ENCODE results near the gene BSND. TPM values are rescaled to one million over a fixed set of nuclear protein-coding genes. Genes with fewer than 3 reads are reported as not detected.

Gene BSND
- polyA plus RNA-seq, 1 donor from 2014 or later = not detected

- no peaks in the 10 kb centered on the region for H4K20me1 ChIP-seq (ENCODE audit: insufficient read depth)
- H3K27me3 ChIP-seq (ENCODE audit: insufficient read depth, low read depth, low read length) = peaks cover 34% of the 10 kb centered on the region
- no peak overlapping the region for H2AFZ ChIP-seq (ENCODE audit: low read depth, low read length)
- TF ChIP-seq EZH2 (IDR thresholded peaks at IDR 0.05; ENCODE audit: borderline replicate concordance, insufficient read depth, low read length, poor library complexity, severe bottlenecking) (no peak), TAF1 (IDR thresholded peaks at IDR 0.05; ENCODE audit: low read depth) (no peak), EP300 (conservative IDR thresholded peaks at IDR 0.05; ENCODE audit: poor library complexity, severe bottlenecking) (no peak), REST (IDR thresholded peaks at IDR 0.05; ENCODE audit: borderline replicate concordance) (no peak), POLR2AphosphoS5 (IDR thresholded peaks at IDR 0.05) (no peak), RAD21 (conservative IDR thresholded peaks at IDR 0.05) (no peak), CTCF (IDR thresholded peaks at IDR 0.05; ENCODE audit: poor library complexity, severe bottlenecking) (no peak), MXI1 (conservative IDR thresholded peaks at IDR 0.05; ENCODE audit: poor library complexity, severe bottlenecking) (no peak), SMC3 (conservative IDR thresholded peaks at IDR 0.05; ENCODE audit: poor library complexity) (no peak)
- H3F3A ChIP-seq (ENCODE audit: insufficient read depth, low read length, poor library complexity, severe bottlenecking) = no peaks in the 10 kb centered on the region
- no peaks in the 10 kb centered on the region for H3K9me2 ChIP-seq (ENCODE audit: insufficient read depth, low read length)
- H3K4me2 ChIP-seq (ENCODE audit: low read length) = no peak overlapping the region
- H3K36me3 ChIP-seq (ENCODE audit: insufficient read depth, low read length) = no peaks in the 10 kb centered on the region
- no peak overlapping the region for H3K9ac ChIP-seq (ENCODE audit: low read length)
- H3K27ac ChIP-seq (ENCODE audit: low read length) = no peak overlapping the region
- H3K4me3 ChIP-seq (ENCODE audit: low read length) = no peak overlapping the region
- peaks cover 2% of the 10 kb centered on the region for H3K9me3 ChIP-seq (ENCODE audit: low read length)
- H3K79me2 ChIP-seq (replicated peaks; ENCODE audit: insufficient read depth, low read length) = no peaks in the 10 kb centered on the region
These were observed 4.3 kb upstream of the BSND start for GRCh38 chr1:54994355-54994990.

GRCh38 chr1:54995013-54995760 lies 3.5 kb upstream of the BSND start:
- H3K4me3 ChIP-seq (ENCODE audit: low read length) = no peak overlapping the region
- no peak overlapping the region for H2AFZ ChIP-seq (ENCODE audit: low read depth, low read length)
- TF ChIP-seq EZH2 (IDR thresholded peaks at IDR 0.05; ENCODE audit: borderline replicate concordance, insufficient read depth, low read length, poor library complexity, severe bottlenecking) (no peak), POLR2AphosphoS5 (IDR thresholded peaks at IDR 0.05) (no peak), CTCF (IDR thresholded peaks at IDR 0.05; ENCODE audit: poor library complexity, severe bottlenecking) (no peak)
- H4K20me1 ChIP-seq (ENCODE audit: insufficient read depth) = no peaks in the 10 kb centered on the region
- H3K4me2 ChIP-seq (ENCODE audit: low read length) = no peak overlapping the region
- H3K27me3 ChIP-seq (ENCODE audit: insufficient read depth, low read depth, low read length) = peaks cover 34% of the 10 kb centered on the region
- no peaks in the 10 kb centered on the region for H3K9me2 ChIP-seq (ENCODE audit: insufficient read depth, low read length)
- H3K36me3 ChIP-seq (ENCODE audit: insufficient read depth, low read length) = no peaks in the 10 kb centered on the region
- no peaks in the 10 kb centered on the region for H3F3A ChIP-seq (ENCODE audit: insufficient read depth, low read length, poor library complexity, severe bottlenecking)
- H3K79me2 ChIP-seq (replicated peaks; ENCODE audit: insufficient read depth, low read length) = no peaks in the 10 kb centered on the region
- H3K9ac ChIP-seq (ENCODE audit: low read length) = no peak overlapping the region
- H3K9me3 ChIP-seq (ENCODE audit: low read length) = peaks cover 2% of the 10 kb centered on the region
- H3K27ac ChIP-seq (ENCODE audit: low read length) = no peak overlapping the region

All from neural cell (in vitro differentiated cells).